Stimulated activated CD8-positive, alpha-beta memory T cell treated with anti-CD3 and anti-CD28 coated beads, Interleukin-12 subunit alpha, Interleukin-12 subunit beta, amount 100 ng/mL, for 24 hours (primary cell): ENCODE results near the gene OTC.

Experiments
- DNase-seq: peaks from one replicate; pipeline ENCODE4 v3.0.0-alpha.2; 2020; ENCODE audit errors: extremely low read depth

The OTC gene

DNA sequence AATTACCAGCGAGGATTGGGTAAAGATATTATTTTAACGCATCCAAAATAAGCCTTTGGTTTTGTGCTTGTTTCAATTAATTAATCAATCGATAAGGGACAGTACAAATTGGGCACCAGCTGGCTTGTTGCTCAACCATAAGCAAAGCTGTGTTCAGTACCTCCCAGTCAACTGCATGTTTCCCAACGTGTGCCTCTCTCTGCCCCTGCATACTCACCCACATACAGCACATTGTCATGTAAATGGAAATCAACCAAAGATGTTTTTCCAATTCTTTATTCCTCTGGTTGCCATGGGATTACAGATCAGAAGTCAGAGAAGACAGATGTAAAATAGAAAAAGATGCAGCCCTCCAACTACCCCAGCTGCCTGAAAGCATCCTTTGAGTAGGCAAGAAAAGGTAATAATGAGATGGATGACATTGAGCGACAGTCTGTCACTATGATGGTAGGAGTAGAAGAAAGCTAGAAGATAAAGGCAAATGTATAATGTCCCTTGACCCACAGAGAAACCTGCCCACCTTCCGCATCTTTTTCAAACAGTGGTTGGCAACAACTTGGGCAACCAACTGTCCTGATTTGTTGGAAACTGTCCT lies 116.3 kb downstream of the OTC start:
- DNase-seq: no peak
